HepG2 (cell line): ENCODE measurements around the gene RHOBTB3. TPM values are rescaled to one million over a fixed set of nuclear protein-coding genes. Genes with fewer than 3 reads are reported as not detected.

Experiments
- ATAC-seq: fragments of 200-7000 bp; cut with Tn5 transposase; 3 replicates; pipeline ENCODE4 v1.9.1; 2020; ENCODE audit warnings: mild to moderate bottlenecking, moderate library complexity
- BruUV-seq: library from RNA; stranded (reverse); fragments of 400-500 nt; replicated peaks from 2 replicates; lab custom pipeline; 2021; lab: Mats Ljungman, UMichigan
- CTCF ChIA-PET: fragments of 300-600 bp; formaldehyde crosslinking; extraction: SDS; loops from one replicate; lab custom pipeline; 2021; ENCODE audit warnings: low total read pairs, inconsistent platforms, low intra/inter-chr PET ratio; lab: Yijun Ruan, JAX
- POLR2A ChIA-PET: fragments of 350-600 bp; sonication (Branson Sonifier 250); formaldehyde crosslinking; loops from one replicate; lab custom pipeline; 2020; ENCODE audit warnings: antibody characterized with exemption, inconsistent platforms; lab: Yijun Ruan, JAX
- DNase-seq: peaks from one replicate; pipeline ENCODE4 v3.0.0-alpha.2; 2015; ENCODE audit warnings: low spot score
- FAIRE-seq: peaks from 3 replicates; lab custom pipeline; 2011; peaks lifted over from hg19 to GRCh38; lab: Jason Lieb, UNC
- H2AFZ ChIP-seq: one replicate; pipeline ENCODE4 v1.6.1; 2011; ENCODE audit warnings: low read length, inconsistent platforms
- H3K27ac ChIP-seq: fragments of 300-600 bp; 3 replicates; pipeline ENCODE4 v1.8.0; 2011; ENCODE audit warnings: mixed run types, mild to moderate bottlenecking, mixed read lengths, low read length, inconsistent platforms; ENCODE audit not compliant: insufficient read depth; ENCODE audit errors: extremely low read length
- H3K27me3 ChIP-seq, 2 experiments: fragments of 200-600 bp in 1 of 2; 2 replicates in 1 of 2; 3 replicates in 1 of 2; pipeline versions ENCODE4 v1.6.0 to v1.8.0; 2011; ENCODE audit warnings: low read length in 2 of 2, mild to moderate bottlenecking in 2 of 2, moderate library complexity in 2 of 2, inconsistent platforms in 1 of 2; ENCODE audit not compliant: insufficient read depth in 2 of 2, control insufficient read depth in 1 of 2
- H3K36me3 ChIP-seq, 2 experiments: fragments of 200-600 bp in 1 of 2; replicated peaks in 1 of 2; 2 replicates in 1 of 2; 3 replicates in 1 of 2; pipeline versions ENCODE4 v1.5.1 to v1.8.0; 2011; ENCODE audit warnings: low read length in 2 of 2, inconsistent platforms in 1 of 2; ENCODE audit not compliant: insufficient read depth in 2 of 2, control insufficient read depth in 1 of 2
- H3K4me1 ChIP-seq: 2 replicates; pipeline ENCODE4 v1.5.1; 2012; ENCODE audit warnings: low read length, inconsistent platforms; ENCODE audit not compliant: insufficient read depth
- H3K4me2 ChIP-seq: 2 replicates; pipeline ENCODE4 v1.6.0; 2011; ENCODE audit warnings: low read depth, low read length, inconsistent platforms
- H3K4me3 ChIP-seq, 3 experiments: fragments of 200-600 bp in 1 of 3; sonication (generic), shearing (Covaris generic) in 1 of 3; replicated peaks in 1 of 3; 2 replicates each; pipeline ENCODE4 v1.5.1; 2011 to 2016; ENCODE audit warnings: low read length in 3 of 3, inconsistent platforms in 2 of 3, low read depth in 2 of 3, mild to moderate bottlenecking in 2 of 3, control low read depth in 1 of 3, mixed read lengths in 1 of 3; ENCODE audit not compliant: insufficient read depth in 1 of 3
- H3K79me2 ChIP-seq: one replicate; pipeline ENCODE4 v1.6.1; 2011; ENCODE audit warnings: low read length, inconsistent platforms; ENCODE audit not compliant: insufficient read depth
- H3K9ac ChIP-seq: 2 replicates; pipeline ENCODE4 v1.6.0; 2011; ENCODE audit warnings: mild to moderate bottlenecking, low read depth, low read length, inconsistent platforms; ENCODE audit not compliant: insufficient read depth
- H3K9me3 ChIP-seq: 2 replicates; pipeline ENCODE4 v1.5.1; 2012; ENCODE audit warnings: mild to moderate bottlenecking, low read length
- H4K20me1 ChIP-seq: 2 replicates; pipeline ENCODE4 v1.6.0; 2011; ENCODE audit warnings: inconsistent platforms, mild to moderate bottlenecking, low read length, moderate library complexity; ENCODE audit not compliant: insufficient read depth
- IRF2 ChIP-seq: IDR thresholded peaks from 2 replicates; pipeline ENCODE4 v1.6.1; 2018; ENCODE audit warnings: missing genetic modification reagents, missing compliant biosample characterization
- LRRFIP1 ChIP-seq: sonication (generic); formaldehyde crosslinking; conservative IDR thresholded peaks from 2 replicates; pipeline ENCODE4 v1.4.0; 2020; ENCODE audit warnings: missing genetic modification reagents
- MLX ChIP-seq: IDR thresholded peaks from 2 replicates; pipeline ENCODE4 v1.6.1; 2016
- NCOA1 ChIP-seq: sonication (generic); formaldehyde crosslinking; IDR thresholded peaks from 2 replicates; pipeline ENCODE4 v1.9.0; 2021; ENCODE audit warnings: missing genetic modification reagents
- NFKB2 ChIP-seq: sonication (generic); formaldehyde crosslinking; IDR thresholded peaks from 2 replicates; pipeline ENCODE4 v1.4.0; 2020; ENCODE audit warnings: missing genetic modification reagents, borderline replicate concordance
- PAXIP1 ChIP-seq: sonication (generic); formaldehyde crosslinking; conservative IDR thresholded peaks from 2 replicates; pipeline ENCODE4 v1.4.0; 2020; ENCODE audit warnings: mild to moderate bottlenecking, missing genetic modification reagents, moderate library complexity
- PRMT3 ChIP-seq: sonication (generic); formaldehyde crosslinking; IDR thresholded peaks from 2 replicates; pipeline ENCODE4 v1.8.1; 2022; ENCODE audit warnings: low read depth, mild to moderate bottlenecking, moderate library complexity, missing genetic modification reagents, borderline replicate concordance
- SIN3B ChIP-seq: fragments of 150-350 bp; IDR thresholded peaks from 2 replicates; pipeline ENCODE4 v1.6.1; 2014; ENCODE audit warnings: low read length
- SUZ12 ChIP-seq: fragments of 150-350 bp; IDR thresholded peaks from 2 replicates; pipeline ENCODE4 v1.6.1; 2014; ENCODE audit warnings: low read depth, low read length
- TMF1 ChIP-seq: sonication (generic); formaldehyde crosslinking; IDR thresholded peaks from 2 replicates; pipeline ENCODE4 v1.8.1; 2022; ENCODE audit warnings: low read depth, missing genetic modification reagents
- ZBTB21 ChIP-seq: sonication (generic); formaldehyde crosslinking; IDR thresholded peaks from 2 replicates; pipeline ENCODE4 v1.4.0; 2020; ENCODE audit warnings: missing genetic modification reagents
- ZKSCAN8 ChIP-seq: IDR thresholded peaks from 2 replicates; pipeline ENCODE4 v1.6.1; 2016; ENCODE audit warnings: borderline replicate concordance, missing genetic modification reagents, missing compliant biosample characterization
- ZNF879 ChIP-seq: sonication (generic); formaldehyde crosslinking; IDR thresholded peaks from 2 replicates; pipeline ENCODE4 v1.8.1; 2023; ENCODE audit warnings: missing genetic modification reagents
- WGBS: methylation state at CpG from one replicate; pipeline ENCODE4 v1.1.6; 2017; ENCODE audit warnings: low lambda C conversion rate; 5-methylcytosine and 5-hydroxymethylcytosine counted together
- in situ Hi-C: cut with HindIII; loops from 2 replicates; pipeline ENCODE4 v1.10.0; 2017; ENCODE audit warnings: low pct_unique_long_range_greater_than_20kb; ENCODE audit not compliant: extremely low pct_ligation_motif_present
- intact Hi-C: fragments of 100-400 bp; cut with micrococcal nuclease; formaldehyde crosslinking; loops from one replicate; pipeline ENCODE4 v1.10.0; 2022; ENCODE audit not compliant: unreplicated experiment
- polyA plus RNA-seq, 8 experiments: library from polyadenylated mRNA; depleted of rRNA in 3 of 8; stranded (reverse) in 7 of 8; unstranded in 1 of 8; fragments of >200 nt; fragmentation: Illumina TruSeq in 4 of 8; extraction: Trizol in 4 of 8; gene quantifications; 2 replicates each; pipeline versions ENCODE4 v1.2.1 to v1.2.3, GENCODE V29; 2011 to 2016; ENCODE audit warnings: low read depth in 4 of 8, missing spikeins in 1 of 8, mixed read lengths in 1 of 8; ENCODE audit not compliant: insufficient read depth in 1 of 8
- total RNA-seq, 5 experiments: library from RNA; depleted of rRNA; stranded (reverse); fragments of >200 nt; fragmentation: Illumina TruSeq; extraction: Trizol; gene quantifications; 2 replicates each; pipeline ENCODE4 v1.2.3, GENCODE V29; 2016; ENCODE audit warnings: low read depth in 1 of 5
- TF ChIP-seq, protein P1 (sequence below): sonication (generic); formaldehyde crosslinking; IDR thresholded peaks from 2 replicates; pipeline ENCODE4 v1.8.1; 2022; ENCODE audit warnings: low read depth, mild to moderate bottlenecking, missing genetic modification reagents

RHOBTB3 gene
- total and polyA plus RNA-seq, 2 of the 13 experiments (the other 11 are each of a cell fraction or from before 2014, with no cell fraction given) = 31.6 to 35.4 TPM

DNA sequence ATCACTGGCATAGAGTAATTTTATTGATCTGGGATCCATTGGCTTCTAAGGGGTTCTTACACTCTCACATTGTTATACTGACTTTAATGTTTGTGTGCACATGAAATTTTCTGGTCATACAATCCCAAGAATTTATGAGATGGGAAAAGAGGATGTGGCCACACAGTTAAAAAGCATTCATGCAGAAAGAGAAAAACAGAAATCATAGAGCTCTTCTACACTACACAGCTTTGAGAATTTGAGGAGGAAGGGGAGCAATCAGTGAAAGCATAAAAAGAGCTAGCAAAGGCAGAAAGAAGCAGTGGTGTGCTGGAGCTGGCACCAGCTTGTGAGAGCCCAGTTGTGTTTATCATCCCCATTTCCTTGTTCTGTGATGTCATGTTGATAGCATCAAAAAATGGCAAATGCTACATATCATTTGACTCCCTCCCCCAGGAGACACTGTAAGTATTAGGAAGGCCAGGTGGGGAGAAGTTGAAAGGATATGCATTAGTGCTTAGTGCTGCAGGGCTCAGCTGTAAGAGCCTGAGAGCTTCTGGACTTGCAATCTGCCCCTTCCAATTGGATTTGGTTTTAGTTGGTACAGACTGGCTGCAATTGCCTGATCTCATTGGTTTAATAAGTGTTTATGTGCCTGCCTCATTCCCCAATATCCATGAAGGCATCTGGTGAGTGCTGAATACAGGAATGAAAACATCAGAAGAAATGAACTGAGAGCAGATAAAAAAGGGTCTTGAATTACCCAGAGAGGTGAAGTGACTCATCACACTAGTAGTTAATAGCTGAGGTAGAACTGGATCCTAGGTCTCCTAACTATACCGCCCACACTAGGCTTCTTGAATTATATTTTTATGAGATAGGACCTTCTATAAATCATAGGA, 30.9 kb downstream of the RHOBTB3 start:
- WGBS = 69% methylated on average over 1 of the region's 1 CpG
- ChIA-PET CTCF (no interaction called here), POLR2A (interaction anchor here (0.9 kb wide), 1 partner anchor 9 kb away, joined by 4 read pairs; no protein-coding TSS in a partner anchor)
- Histone ChIP-seq H3K4me1 (peaks cover 43% of the 10 kb centered on the region), H3K4me3 (no peak overlapping the region), H4K20me1 (no peaks in the 10 kb centered on the region), H3K27ac (no peak overlapping the region), H3K9me3 (no peaks in the 10 kb centered on the region), H2AFZ (no peak overlapping the region), H3K36me3 (no peaks in the 10 kb centered on the region), H3K4me2 (no peak overlapping the region), H3K79me2 (no peaks in the 10 kb centered on the region), H3K9ac (no peak overlapping the region), H3K27me3 (no peaks in the 10 kb centered on the region)
- no peak for DNase-seq
- no peak for FAIRE-seq
- no peak for ATAC-seq
- no TSS peak for BruUV-seq
- in situ Hi-C loops (no loop called here), intact Hi-C loops (no loop called here)
- no peak for TF ChIP-seq SUZ12
- TF ChIP-seq ZBTB21 (CRISPR knock-in tag) = no peak
- no peak for TF ChIP-seq LRRFIP1 (CRISPR knock-in tag)
- no peak for TF ChIP-seq PAXIP1
- no peak for TF ChIP-seq ZKSCAN8 (CRISPR knock-in tag)
- TF ChIP-seq, protein P1, sequence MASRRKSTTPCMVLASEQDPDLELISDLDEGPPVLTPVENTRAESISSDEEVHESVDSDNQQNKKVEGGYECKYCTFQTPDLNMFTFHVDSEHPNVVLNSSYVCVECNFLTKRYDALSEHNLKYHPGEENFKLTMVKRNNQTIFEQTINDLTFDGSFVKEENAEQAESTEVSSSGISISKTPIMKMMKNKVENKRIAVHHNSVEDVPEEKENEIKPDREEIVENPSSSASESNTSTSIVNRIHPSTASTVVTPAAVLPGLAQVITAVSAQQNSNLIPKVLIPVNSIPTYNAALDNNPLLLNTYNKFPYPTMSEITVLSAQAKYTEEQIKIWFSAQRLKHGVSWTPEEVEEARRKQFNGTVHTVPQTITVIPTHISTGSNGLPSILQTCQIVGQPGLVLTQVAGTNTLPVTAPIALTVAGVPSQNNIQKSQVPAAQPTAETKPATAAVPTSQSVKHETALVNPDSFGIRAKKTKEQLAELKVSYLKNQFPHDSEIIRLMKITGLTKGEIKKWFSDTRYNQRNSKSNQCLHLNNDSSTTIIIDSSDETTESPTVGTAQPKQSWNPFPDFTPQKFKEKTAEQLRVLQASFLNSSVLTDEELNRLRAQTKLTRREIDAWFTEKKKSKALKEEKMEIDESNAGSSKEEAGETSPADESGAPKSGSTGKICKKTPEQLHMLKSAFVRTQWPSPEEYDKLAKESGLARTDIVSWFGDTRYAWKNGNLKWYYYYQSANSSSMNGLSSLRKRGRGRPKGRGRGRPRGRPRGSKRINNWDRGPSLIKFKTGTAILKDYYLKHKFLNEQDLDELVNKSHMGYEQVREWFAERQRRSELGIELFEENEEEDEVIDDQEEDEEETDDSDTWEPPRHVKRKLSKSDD (CRISPR knock-in tag) = no peak
- no peak for TF ChIP-seq ZNF879 (CRISPR knock-in tag)
- no peak for TF ChIP-seq TMF1 (CRISPR knock-in tag)
- no peak for TF ChIP-seq PRMT3 (CRISPR knock-in tag)
- no peak for TF ChIP-seq IRF2 (CRISPR knock-in tag)
- no peak for TF ChIP-seq NFKB2 (CRISPR knock-in tag)
- no peak for TF ChIP-seq NCOA1 (CRISPR knock-in tag)
- TF ChIP-seq SIN3B = no peak
- TF ChIP-seq MLX (CRISPR knock-in tag) = no peak
